A549 (cell line): ENCODE data around the gene NTF3. TPM values are rescaled to one million over a fixed set of nuclear protein-coding genes. Genes with fewer than 3 reads are reported as not detected.

Source experiments
- ATAC-seq, 2 experiments: fragments of 200-7000 bp in 1 of 2; fragments of >200 bp in 1 of 2; cut with Nextera tagmentation in 1 of 2; cut with Tn5 transposase in 1 of 2; 3 replicates each; pipeline versions ENCODE4 v1.8.0 to v1.9.1; 2018 to 2020; ENCODE audit warnings: mild to moderate bottlenecking in 1 of 2, moderate library complexity in 1 of 2
- CTCF ChIA-PET: fragments of 300-600 bp; sonication (Branson Sonifier 250); formaldehyde crosslinking; extraction: SDS; loops from one replicate; lab custom pipeline; 2021; ENCODE audit warnings: antibody characterized with exemption, inconsistent platforms; lab: Yijun Ruan, JAX
- POLR2A ChIA-PET: fragments of 350-600 bp; formaldehyde crosslinking; extraction: SDS; loops from one replicate; lab custom pipeline; 2021; ENCODE audit warnings: antibody characterized with exemption, inconsistent platforms; lab: Yijun Ruan, JAX
- DNase-seq, 2 experiments: peaks; one replicate each; pipeline versions ENCODE4 v3.0.0 to v3.0.0-alpha.2; 2011 to 2016; ENCODE audit warnings: low read depth in 1 of 2, low spot score in 1 of 2
- FAIRE-seq: peaks from 2 replicates; lab custom pipeline; 2011; peaks lifted over from hg19 to GRCh38; lab: Jason Lieb, UNC
- H3K27ac ChIP-seq, 2 experiments: fragments of >200 bp; sonication (Bioruptor Twin); formaldehyde crosslinking; 3 replicates each; pipeline ENCODE4 v1.5.1; 2016 to 2017
- H3K4me1 ChIP-seq: fragments of >200 bp; sonication (Bioruptor Twin); formaldehyde crosslinking; 3 replicates; pipeline ENCODE4 v1.6.1; 2016
- H3K4me2 ChIP-seq: fragments of >200 bp; sonication (Bioruptor Twin); formaldehyde crosslinking; 3 replicates; pipeline ENCODE4 v1.6.1; 2016
- H3K4me3 ChIP-seq: fragments of >200 bp; sonication (Bioruptor Twin); formaldehyde crosslinking; 3 replicates; pipeline ENCODE4 v1.5.1; 2016
- H3K9me3 ChIP-seq: fragments of >200 bp; sonication (Bioruptor Twin); formaldehyde crosslinking; 3 replicates; pipeline ENCODE4 v1.6.1; 2016
- CHD2 ChIP-seq: fragments of 150-350 bp; IDR thresholded peaks from 2 replicates; pipeline ENCODE4 v1.6.1; 2014; ENCODE audit warnings: low read length; ENCODE audit not compliant: partially characterized antibody
- CHD4 ChIP-seq: fragments of 200-600 bp; sonication (generic); IDR thresholded peaks from 2 replicates; pipeline ENCODE4 v1.6.1; 2016; ENCODE audit warnings: antibody characterized with exemption, mild to moderate bottlenecking, borderline replicate concordance
- EHMT2 ChIP-seq: fragments of 200-600 bp; sonication (generic); IDR thresholded peaks from 2 replicates; pipeline ENCODE4 v1.6.1; 2016; ENCODE audit warnings: antibody characterized with exemption, low read depth, mild to moderate bottlenecking, moderate library complexity
- EP300 ChIP-seq, 2 experiments: fragments of >200 bp; sonication (Bioruptor Twin); formaldehyde crosslinking; IDR thresholded peaks; 2 replicates in 1 of 2; 3 replicates in 1 of 2; pipeline ENCODE4 v1.6.1; 2016 to 2017
- FOSB ChIP-seq: fragments of 250-450 bp; sonication (Bioruptor Pico); IDR thresholded peaks from 2 replicates; pipeline ENCODE4 v1.5.0; 2020; ENCODE audit warnings: mild to moderate bottlenecking, moderate library complexity
- FOSL2 ChIP-seq, 2 experiments: fragments of 450-650 bp in 1 of 2; fragments of >200 bp in 1 of 2; sonication (Bioruptor Twin) in 1 of 2; formaldehyde crosslinking; IDR thresholded peaks; 2 replicates each; pipeline versions ENCODE4 v1.5.0 to v1.6.1; 2016 to 2020; ENCODE audit warnings: mild to moderate bottlenecking in 1 of 2, moderate library complexity in 1 of 2
- FOXS1 ChIP-seq: fragments of 250-450 bp; sonication (Bioruptor Pico); IDR thresholded peaks from 2 replicates; pipeline ENCODE4 v1.5.0; 2020; ENCODE audit warnings: mild to moderate bottlenecking, moderate library complexity
- GATA3 ChIP-seq: IDR thresholded peaks from 2 replicates; pipeline ENCODE4 v1.6.1; 2012; ENCODE audit warnings: borderline replicate concordance
- HOXA7 ChIP-seq: fragments of 250-450 bp; sonication (Bioruptor Pico); IDR thresholded peaks from 2 replicates; pipeline ENCODE4 v1.5.0; 2020; ENCODE audit warnings: mild to moderate bottlenecking, moderate library complexity
- HOXB13 ChIP-seq: fragments of 250-450 bp; sonication (Bioruptor Pico); IDR thresholded peaks from 2 replicates; pipeline ENCODE4 v1.5.0; 2020; ENCODE audit warnings: low read depth, mild to moderate bottlenecking, moderate library complexity
- HOXB5 ChIP-seq: fragments of 250-450 bp; sonication (Bioruptor Pico); IDR thresholded peaks from 2 replicates; pipeline ENCODE4 v1.5.0; 2020; ENCODE audit warnings: mild to moderate bottlenecking, moderate library complexity
- KDM1A ChIP-seq: fragments of 200-600 bp; sonication (generic); IDR thresholded peaks from 2 replicates; pipeline ENCODE4 v1.6.1; 2016; ENCODE audit warnings: low read depth, mild to moderate bottlenecking
- KDM5A ChIP-seq: fragments of 200-600 bp; sonication (generic); IDR thresholded peaks from 2 replicates; pipeline ENCODE4 v1.6.1; 2016; ENCODE audit warnings: antibody characterized with exemption, mild to moderate bottlenecking
- NPAS2 ChIP-seq: fragments of 250-450 bp; sonication (Bioruptor Pico); IDR thresholded peaks from 2 replicates; pipeline ENCODE4 v1.8.0; 2022; ENCODE audit warnings: mild to moderate bottlenecking, moderate library complexity, borderline replicate concordance
- NR3C1 ChIP-seq: fragments of >200 bp; sonication (Bioruptor Twin); formaldehyde crosslinking; IDR thresholded peaks from 3 replicates; pipeline ENCODE4 v1.6.1; 2017
- POLR2AphosphoS2 ChIP-seq: conservative IDR thresholded peaks from 2 replicates; pipeline ENCODE4 v1.6.1; 2012; ENCODE audit warnings: low read length, improper control_type of control experiment, inconsistent platforms
- RFX5 ChIP-seq: fragments of 450-650 bp; IDR thresholded peaks from 2 replicates; pipeline ENCODE4 v1.7.1; 2014; ENCODE audit warnings: antibody characterized with exemption, mild to moderate bottlenecking, moderate library complexity
- SREBF2 ChIP-seq: fragments of 450-650 bp; IDR thresholded peaks from 2 replicates; pipeline ENCODE4 v1.6.1; 2014; ENCODE audit warnings: mild to moderate bottlenecking, moderate library complexity
- TFCP2L1 ChIP-seq: fragments of 250-450 bp; sonication (Bioruptor Pico); IDR thresholded peaks from 2 replicates; pipeline ENCODE4 v1.5.0; 2021; ENCODE audit warnings: mild to moderate bottlenecking
- TP53 ChIP-seq: fragments of 250-450 bp; sonication (Bioruptor Pico); IDR thresholded peaks from 2 replicates; pipeline ENCODE4 v1.5.0; 2021; ENCODE audit warnings: mild to moderate bottlenecking, moderate library complexity
- ZNF302 ChIP-seq: fragments of 250-450 bp; sonication (Bioruptor Pico); IDR thresholded peaks from 2 replicates; pipeline ENCODE4 v1.9.0; 2021; ENCODE audit warnings: inconsistent platforms, mild to moderate bottlenecking, moderate library complexity
- ZSCAN20 ChIP-seq: fragments of 250-450 bp; sonication (Bioruptor Pico); IDR thresholded peaks from 2 replicates; pipeline ENCODE4 v1.8.0; 2022; ENCODE audit warnings: mild to moderate bottlenecking, moderate library complexity
- WGBS: methylation state at CpG from one replicate; pipeline ENCODE4 v1.1.6; 2017; ENCODE audit errors: missing lambda C conversion rate; 5-methylcytosine and 5-hydroxymethylcytosine counted together
- polyA plus RNA-seq, 4 experiments: library from polyadenylated mRNA; depleted of rRNA in 3 of 4; stranded (reverse); fragments of >200 nt; fragmentation: RNase III in 1 of 4; extraction: RNeasy Plus Mini Kit Qiagen cat#74134 plus additional on column Dnase treatment in 1 of 4; gene quantifications; 2 replicates in 3 of 4; 3 replicates in 1 of 4; pipeline ENCODE4 v1.2.3, GENCODE V29; 2011 to 2017
- TF ChIP-seq, protein P1 (sequence below): fragments of 450-650 bp; IDR thresholded peaks from 2 replicates; pipeline ENCODE4 v1.6.1; 2014; ENCODE audit warnings: antibody characterized with exemption
- TF ChIP-seq, protein P2 (sequence below): fragments of 250-450 bp; sonication (Bioruptor Pico); IDR thresholded peaks from 2 replicates; pipeline ENCODE4 v1.5.0; 2020; ENCODE audit warnings: low read depth, mild to moderate bottlenecking, moderate library complexity

The NTF3 gene
- polyA plus RNA-seq, 2 of the 4 experiments (the other 2 are of a cell fraction): not detected

DNA sequence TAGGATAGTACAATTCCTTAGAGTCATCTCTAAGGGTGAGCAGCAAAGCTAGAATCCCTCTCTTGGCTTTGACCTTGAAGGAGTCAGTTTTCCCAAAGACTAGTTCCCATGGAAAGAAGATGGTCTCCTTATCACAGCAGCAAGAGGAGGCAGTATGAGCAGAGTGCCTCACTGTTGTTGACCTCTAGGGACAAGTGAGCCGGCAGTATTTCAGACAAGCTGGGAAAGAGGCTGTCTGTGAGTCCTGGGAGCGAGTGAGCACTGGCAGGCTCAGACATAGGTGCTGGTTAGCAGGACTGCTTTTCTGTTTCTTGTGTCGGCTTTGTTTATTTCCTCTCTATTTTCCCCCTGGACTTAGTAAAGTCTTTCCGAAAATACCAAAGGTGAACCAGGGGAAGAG is 60.7 kb downstream of the NTF3 start:
- peak in 1 of 2 experiments; percentile 34; a peak in 2 of 6 replicates for ATAC-seq

DNA sequence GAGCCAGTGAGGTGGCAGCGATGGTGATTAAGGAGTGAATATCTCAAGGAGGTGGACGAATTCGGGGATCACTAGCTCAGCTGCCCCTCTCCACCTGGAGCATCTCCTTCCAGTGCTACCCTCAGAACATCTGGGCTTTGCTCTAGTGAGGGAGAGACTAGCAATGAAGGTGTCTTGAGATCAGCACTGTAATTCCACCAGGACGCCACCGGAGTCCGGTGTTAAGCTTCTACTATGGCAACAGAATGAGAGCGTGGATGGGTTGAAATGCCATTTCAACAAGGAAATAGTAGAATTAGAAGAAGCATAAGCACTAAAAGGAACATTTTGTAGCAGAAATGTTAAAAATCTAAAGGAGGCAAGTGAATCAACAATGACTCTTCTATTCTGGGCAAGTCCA is 61.1 kb downstream of the NTF3 start:
- Histone ChIP-seq H3K9me3 (no peaks in the 10 kb centered on the region), H3K4me3 (no peak overlapping the region), H3K27ac (no peak overlapping the region), H3K4me2 (no peak overlapping the region), H3K4me1 (no peaks in the 10 kb centered on the region)
- 20% methylated on average over 7 of the region's 7 CpGs for WGBS
- no peak for TF ChIP-seq TP53 (CRISPR knock-in tag)
- TF ChIP-seq NPAS2: no peak
- no peak for TF ChIP-seq FOSL2 (IDR thresholded peaks at IDR 0.05)
- no peak for TF ChIP-seq FOSL2 (CRISPR knock-in tag; IDR thresholded peaks at IDR 0.05)
- TF ChIP-seq SREBF2: no peak
- no peak for TF ChIP-seq RFX5
- TF ChIP-seq POLR2AphosphoS2: no peak
- no peak for TF ChIP-seq KDM5A
- ChIA-PET POLR2A (no interaction called here), CTCF (interaction anchor here (0.6 kb wide), 1 partner anchor 13 kb away, joined by 3 read pairs; no protein-coding TSS in a partner anchor)
- ATAC-seq (peak in 1 of 2 experiments; percentile 43; a peak in 1 of 6 replicates), FAIRE-seq (no peak), DNase-seq (no peak)

More for the DNA sequence above, 60.7 kb downstream of the NTF3 start:
- POLR2A ChIA-PET: no interaction called here
- FAIRE-seq: no peak
- TF ChIP-seq CHD4 (no peak), EHMT2 (no peak), GATA3 (no peak), POLR2AphosphoS2 (no peak), TFCP2L1 (CRISPR knock-in tag) (no peak), KDM1A (no peak), FOXS1 (no peak), CHD2 (no peak), NR3C1 (no peak), HOXB5 (CRISPR knock-in tag) (no peak)
- TF ChIP-seq, protein P1, sequence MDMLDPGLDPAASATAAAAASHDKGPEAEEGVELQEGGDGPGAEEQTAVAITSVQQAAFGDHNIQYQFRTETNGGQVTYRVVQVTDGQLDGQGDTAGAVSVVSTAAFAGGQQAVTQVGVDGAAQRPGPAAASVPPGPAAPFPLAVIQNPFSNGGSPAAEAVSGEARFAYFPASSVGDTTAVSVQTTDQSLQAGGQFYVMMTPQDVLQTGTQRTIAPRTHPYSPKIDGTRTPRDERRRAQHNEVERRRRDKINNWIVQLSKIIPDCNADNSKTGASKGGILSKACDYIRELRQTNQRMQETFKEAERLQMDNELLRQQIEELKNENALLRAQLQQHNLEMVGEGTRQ: no peak
- TF ChIP-seq, all 56 proteins: peak for 0
- H3K4me3 ChIP-seq: no peak overlapping the region
- 30% methylated on average over 4 of the region's 4 CpGs for WGBS
- no peaks in the 10 kb centered on the region for H3K9me3 ChIP-seq
- CTCF ChIA-PET: no interaction called here
- no peak overlapping the region for H3K27ac ChIP-seq
- H3K4me2 ChIP-seq: no peak overlapping the region
- no peaks in the 10 kb centered on the region for H3K4me1 ChIP-seq
- DNase-seq: no peak

DNA sequence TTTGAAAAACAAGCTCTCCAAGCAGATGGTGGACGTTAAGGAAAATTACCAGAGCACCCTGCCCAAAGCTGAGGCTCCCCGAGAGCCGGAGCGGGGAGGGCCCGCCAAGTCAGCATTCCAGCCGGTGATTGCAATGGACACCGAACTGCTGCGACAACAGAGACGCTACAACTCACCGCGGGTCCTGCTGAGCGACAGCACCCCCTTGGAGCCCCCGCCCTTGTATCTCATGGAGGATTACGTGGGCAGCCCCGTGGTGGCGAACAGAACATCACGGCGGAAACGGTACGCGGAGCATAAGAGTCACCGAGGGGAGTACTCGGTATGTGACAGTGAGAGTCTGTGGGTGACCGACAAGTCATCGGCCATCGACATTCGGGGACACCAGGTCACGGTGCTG is 62.4 kb downstream of the NTF3 start:
- WGBS: 60% methylated on average over 28 of the region's 28 CpGs
- H3K27ac ChIP-seq: no peak overlapping the region
- no peak overlapping the region for H3K4me2 ChIP-seq
- no peak overlapping the region for H3K4me3 ChIP-seq
- FAIRE-seq (no peak), ATAC-seq (no peak), DNase-seq (no peak)
- no peaks in the 10 kb centered on the region for H3K4me1 ChIP-seq
- ChIA-PET CTCF (no interaction called here), POLR2A (no interaction called here)
- no peaks in the 10 kb centered on the region for H3K9me3 ChIP-seq
- TF ChIP-seq EHMT2 (no peak), CHD2 (no peak), EP300 (IDR thresholded peaks at IDR 0.05) (no peak), FOSB (CRISPR knock-in tag) (no peak), HOXA7 (CRISPR knock-in tag) (no peak), ZNF302 (CRISPR knock-in tag) (no peak), TP53 (CRISPR knock-in tag) (no peak), HOXB13 (CRISPR knock-in tag) (no peak), ZSCAN20 (no peak)
- TF ChIP-seq, protein P2, sequence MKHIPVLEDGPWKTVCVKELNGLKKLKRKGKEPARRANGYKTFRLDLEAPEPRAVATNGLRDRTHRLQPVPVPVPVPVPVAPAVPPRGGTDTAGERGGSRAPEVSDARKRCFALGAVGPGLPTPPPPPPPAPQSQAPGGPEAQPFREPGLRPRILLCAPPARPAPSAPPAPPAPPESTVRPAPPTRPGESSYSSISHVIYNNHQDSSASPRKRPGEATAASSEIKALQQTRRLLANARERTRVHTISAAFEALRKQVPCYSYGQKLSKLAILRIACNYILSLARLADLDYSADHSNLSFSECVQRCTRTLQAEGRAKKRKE: no peak
- TF ChIP-seq, all 56 proteins: peak for 0
